ENCODE data around the gene OVAAL.

The OVAAL gene

GRCh38 chr1:180567654-180568053 is 8.9 kb downstream of the OVAAL start:
- TF ChIP-seq CTCF (IDR thresholded peaks at IDR 0.05) = no peak
- Histone ChIP-seq H3K36me3 (no peaks in the 10 kb centered on the region), H3K4me1 (ENCODE audit: control insufficient read depth in 1 of 2, insufficient read depth in 1 of 2, low read depth in 1 of 2, low read length in 1 of 2) (no peaks in the 10 kb centered on the region), H3K4me3 (ENCODE audit: low read depth in 1 of 2, low read length in 1 of 2) (no peak overlapping the region), H3K9me3 (no peaks in the 10 kb centered on the region), H3K27ac (no peak overlapping the region), H3K27me3 (no peaks in the 10 kb centered on the region)

GRCh38 chr1:180568184-180568583 is 9.4 kb downstream of the OVAAL start:
- no peaks in the 10 kb centered on the region for H3K36me3 ChIP-seq
- no peak overlapping the region for H3K4me3 ChIP-seq (ENCODE audit: low read depth in 1 of 2, low read length in 1 of 2)
- TF ChIP-seq CTCF (IDR thresholded peaks at IDR 0.05) = no peak
- H3K4me1 ChIP-seq (ENCODE audit: control insufficient read depth in 1 of 2, insufficient read depth in 1 of 2, low read depth in 1 of 2, low read length in 1 of 2) = no peaks in the 10 kb centered on the region
- no peak overlapping the region for H3K27ac ChIP-seq
- no peaks in the 10 kb centered on the region for H3K9me3 ChIP-seq
- H3K27me3 ChIP-seq = no peaks in the 10 kb centered on the region

- no peak for TF ChIP-seq CTCF (IDR thresholded peaks at IDR 0.05)
- Histone ChIP-seq H3K4me3 (ENCODE audit: low read depth in 1 of 2, low read length in 1 of 2) (no peak overlapping the region), H3K36me3 (no peaks in the 10 kb centered on the region), H3K4me1 (ENCODE audit: control insufficient read depth in 1 of 2, insufficient read depth in 1 of 2, low read depth in 1 of 2, low read length in 1 of 2) (no peaks in the 10 kb centered on the region), H3K9me3 (no peaks in the 10 kb centered on the region), H3K27ac (no peak overlapping the region), H3K27me3 (peaks cover 8% of the 10 kb centered on the region)
These were observed 12.5 kb downstream of the OVAAL start for GRCh38 chr1:180571060-180571831.

- H3K4me3 ChIP-seq (ENCODE audit: low read depth in 1 of 2, low read length in 1 of 2) = no peak overlapping the region
- H3K27ac ChIP-seq = no peak overlapping the region
- peaks cover 8% of the 10 kb centered on the region for H3K27me3 ChIP-seq
- H3K9me3 ChIP-seq = no peaks in the 10 kb centered on the region
- no peaks in the 10 kb centered on the region for H3K4me1 ChIP-seq (ENCODE audit: control insufficient read depth in 1 of 2, insufficient read depth in 1 of 2, low read depth in 1 of 2, low read length in 1 of 2)
- TF ChIP-seq CTCF (IDR thresholded peaks at IDR 0.05) = no peak
- H3K36me3 ChIP-seq = no peaks in the 10 kb centered on the region
These were observed 13.3 kb downstream of the OVAAL start for GRCh38 chr1:180571832-180572636.

GRCh38 chr1:180572760-180573159 is 14.0 kb downstream of the OVAAL start:
- H3K4me1 ChIP-seq (ENCODE audit: control insufficient read depth in 1 of 2, insufficient read depth in 1 of 2, low read depth in 1 of 2, low read length in 1 of 2) = no peaks in the 10 kb centered on the region
- H3K4me3 ChIP-seq (ENCODE audit: low read depth in 1 of 2, low read length in 1 of 2) = no peak overlapping the region
- H3K27me3 ChIP-seq = peaks cover 8% of the 10 kb centered on the region
- no peak overlapping the region for H3K27ac ChIP-seq
- H3K36me3 ChIP-seq = no peaks in the 10 kb centered on the region
- no peaks in the 10 kb centered on the region for H3K9me3 ChIP-seq
- TF ChIP-seq CTCF (IDR thresholded peaks at IDR 0.05) = no peak
